GM19438 (cell line): Measurements from ENCODE around the gene DIP2C.
"Not testable (repeated sequence)": the region's sequence is repeated elsewhere in the genome, so short reads cannot be mapped to it uniquely, and the experiment has no call there.

Source experiments
- ATAC-seq: cut with Tn5 transposase; IDR thresholded peaks from one replicate; pipeline ENCODE4 v1.9.1; 2021; ENCODE audit warnings: low read depth; ENCODE audit not compliant: unreplicated experiment

Gene DIP2C

GRCh38 chr10:697097-697875 lies 7.8 kb upstream of the DIP2C start:
- no peak for ATAC-seq

- no peak for ATAC-seq
Observed at GRCh38 chr10:695396-695795, 5.9 kb upstream of the DIP2C start.

DNA sequence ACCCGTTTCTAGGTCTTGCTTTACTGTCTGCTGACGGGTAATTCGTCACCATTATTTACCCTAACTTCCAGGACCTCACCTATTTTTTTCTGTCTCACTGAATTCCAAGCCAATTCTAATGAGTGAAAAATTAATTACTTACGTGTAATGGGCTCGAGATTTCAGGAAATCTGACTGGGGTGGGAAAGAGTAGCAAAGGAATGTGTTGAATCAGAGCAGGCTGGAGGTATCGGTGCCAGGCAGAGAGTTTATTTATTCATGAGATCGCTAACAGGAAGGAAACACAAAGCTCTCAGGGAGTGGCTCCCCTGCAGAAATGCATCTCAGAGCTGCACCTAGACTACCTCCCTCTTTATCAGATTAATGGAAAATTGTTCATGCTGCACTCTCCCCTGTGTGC lies 4.0 kb upstream of the DIP2C start:
- ATAC-seq: no peak

DNA sequence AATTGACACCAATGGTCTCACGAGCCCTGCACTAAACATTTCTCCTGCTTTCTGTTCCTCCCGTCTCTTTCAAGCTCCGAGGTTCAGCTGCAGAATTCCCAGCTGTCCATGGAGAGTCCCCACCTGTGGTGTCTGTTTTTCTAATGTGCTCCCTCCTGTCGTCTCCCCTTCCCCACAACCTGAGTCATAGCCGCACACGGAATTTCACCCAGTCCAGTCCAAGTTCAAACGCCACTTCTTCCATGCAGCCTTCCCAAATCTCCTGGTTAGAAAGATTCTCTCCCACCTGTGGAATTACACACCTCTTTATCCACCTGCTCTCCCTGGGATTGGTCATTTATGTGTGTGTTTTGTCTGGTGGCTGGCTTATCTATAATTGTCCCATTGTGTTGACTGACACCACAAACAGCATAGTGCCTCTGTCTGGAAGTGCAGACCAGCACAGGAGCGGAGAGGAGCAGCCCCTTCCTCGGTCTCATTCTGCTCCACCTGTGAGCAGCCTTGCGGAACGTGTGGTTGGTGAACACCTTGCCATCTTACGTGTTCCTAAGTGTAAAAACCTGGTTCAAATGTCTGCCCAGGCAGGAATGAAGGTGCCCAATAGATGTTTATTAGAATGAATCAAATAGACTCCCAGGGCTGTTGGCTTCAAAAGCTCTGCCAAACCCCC lies 3.3 kb upstream of the DIP2C start:
- no peak for ATAC-seq

DNA sequence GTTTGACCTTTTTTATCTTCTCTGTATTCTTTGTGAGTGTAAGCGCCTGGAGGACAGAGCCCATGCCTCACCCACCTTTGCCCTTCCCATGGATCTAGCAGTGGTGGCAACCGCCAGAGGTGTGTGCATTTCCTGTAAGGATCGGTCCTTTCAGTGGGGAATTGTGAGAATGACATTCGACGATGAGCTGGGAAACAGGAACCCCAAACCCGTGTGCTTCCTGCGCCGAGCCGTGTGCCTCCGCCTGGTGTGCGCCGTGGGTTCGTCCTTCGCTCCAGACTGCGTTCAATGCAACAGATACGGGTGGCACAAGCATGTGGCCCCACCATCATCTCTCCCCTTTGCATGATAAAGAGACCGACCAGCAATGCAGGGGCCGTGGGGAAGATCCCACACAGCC lies 1.7 kb upstream of the DIP2C start:
- no peak for ATAC-seq

- ATAC-seq: no peak
Observed at GRCh38 chr10:690372-691161, 1.1 kb upstream of the DIP2C start.

GRCh38 chr10:689121-689451 lies 382 bp downstream of the DIP2C start:
- ATAC-seq: no peak

DNA sequence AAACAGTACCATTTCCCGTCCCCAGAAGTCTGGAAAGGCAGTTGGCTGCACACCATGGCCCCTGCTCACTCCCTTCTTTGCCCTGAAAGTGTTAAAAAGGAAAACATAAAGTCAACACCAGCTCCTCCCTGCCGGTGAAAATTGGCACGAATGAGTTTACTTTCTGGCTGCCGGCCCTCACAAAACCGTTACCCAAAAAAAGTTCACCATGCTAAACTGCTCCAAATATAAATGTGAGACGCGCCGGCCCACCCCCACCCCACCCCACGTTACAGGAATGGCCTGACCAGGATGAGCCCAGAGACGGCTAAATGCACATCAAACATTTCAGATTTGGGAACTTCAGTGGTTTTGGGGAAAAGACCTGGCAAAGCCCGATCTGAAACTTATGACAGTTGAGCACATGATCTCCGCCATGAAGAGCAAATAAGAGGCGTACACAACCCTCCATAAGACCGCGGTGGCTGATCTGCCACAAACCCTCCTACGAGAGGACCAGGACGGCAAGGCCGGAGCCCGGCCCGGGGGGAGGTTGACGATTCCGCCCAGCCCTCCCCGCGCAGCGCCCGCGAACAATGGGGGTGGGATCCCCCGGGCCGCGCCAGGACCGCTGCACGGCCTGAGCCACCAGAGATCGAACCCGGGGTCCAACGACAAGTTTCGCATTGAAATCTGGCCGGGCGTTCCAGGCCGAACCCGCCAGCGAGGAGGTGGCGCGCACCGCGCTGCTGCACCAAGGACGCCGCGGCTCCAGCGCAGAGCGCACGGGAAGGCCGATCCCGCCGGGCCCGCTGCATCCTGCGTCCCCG lies 952 bp downstream of the DIP2C start:
- no peak for ATAC-seq

- ATAC-seq: no peak
Observed at GRCh38 chr10:687583-688311, 1.7 kb downstream of the DIP2C start.

- ATAC-seq: no peak
Observed at GRCh38 chr10:686155-686931, 3.1 kb downstream of the DIP2C start.

DNA sequence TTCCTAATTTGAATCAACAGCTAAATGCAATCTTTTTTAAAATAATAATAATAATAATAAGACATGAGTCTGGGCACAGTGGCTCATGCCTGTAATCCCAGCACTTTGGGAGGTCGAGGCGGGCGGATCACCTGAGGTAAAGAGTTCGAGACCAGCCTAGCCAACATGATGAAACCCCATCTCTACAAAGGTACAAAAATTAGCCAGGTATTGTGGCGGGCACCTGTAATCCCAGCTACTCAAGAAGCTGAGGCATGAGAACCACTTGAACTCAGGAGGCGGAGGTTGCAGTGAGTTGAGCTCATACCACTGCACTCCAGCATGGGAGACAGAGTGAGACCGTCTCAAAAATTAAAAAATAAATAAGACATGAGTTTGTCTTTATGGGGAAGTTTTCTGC lies 3.9 kb downstream of the DIP2C start:
- no peak for ATAC-seq

DNA sequence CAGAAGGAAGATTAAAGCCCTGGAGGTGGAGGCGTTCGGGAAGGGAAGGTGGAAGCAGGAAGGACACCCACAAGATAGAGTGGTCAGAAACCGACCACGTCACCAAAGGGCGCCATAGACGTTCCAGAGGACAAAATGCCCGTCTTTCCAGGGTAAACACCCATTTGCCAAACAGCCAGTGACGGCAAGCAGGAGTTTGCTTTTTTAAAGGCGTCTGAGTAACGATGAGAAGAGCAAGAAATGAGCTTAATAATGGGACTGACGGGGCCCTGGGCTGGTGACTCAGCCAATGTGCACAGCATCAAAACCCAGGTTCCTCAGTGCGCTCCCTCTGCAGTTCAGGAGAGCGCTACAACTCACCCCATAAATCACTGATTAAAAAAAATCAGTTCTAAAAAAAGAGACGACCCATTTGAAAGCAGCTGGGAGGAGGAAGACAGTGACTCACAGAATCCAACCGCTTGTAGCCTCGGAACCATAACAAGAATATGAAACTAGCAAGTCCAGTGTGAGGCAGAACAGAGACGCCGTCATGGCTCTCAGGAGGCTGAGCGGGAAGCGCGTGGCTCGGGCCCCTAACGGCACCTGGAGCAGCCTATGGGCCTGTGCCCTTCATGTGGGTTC lies 5.9 kb downstream of the DIP2C start:
- ATAC-seq: no peak

DNA sequence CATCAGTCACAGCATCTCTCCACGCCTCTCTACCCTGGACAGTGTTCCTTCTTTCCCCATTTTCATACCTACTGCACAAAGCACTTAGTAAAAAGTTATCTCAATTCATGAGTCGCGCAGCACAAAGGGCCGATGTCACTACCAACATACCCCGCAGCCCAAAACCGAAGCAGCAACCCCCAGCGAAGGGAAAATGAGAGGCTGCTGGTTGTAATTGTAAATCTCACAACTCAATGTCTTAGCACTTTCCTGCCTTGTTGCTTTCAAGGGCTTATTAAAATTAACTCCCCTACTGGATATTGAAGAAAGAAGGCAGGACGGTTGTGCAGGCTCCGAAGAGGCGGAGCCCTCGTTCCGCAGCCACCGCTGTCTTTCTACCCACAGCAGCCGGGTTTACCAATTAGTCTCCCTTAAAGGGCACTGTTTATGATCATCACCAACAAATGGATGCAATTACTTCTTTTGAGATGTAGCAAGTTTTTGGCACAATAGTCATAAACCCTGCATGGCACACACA lies 6.5 kb downstream of the DIP2C start:
- ATAC-seq: no peak

DNA sequence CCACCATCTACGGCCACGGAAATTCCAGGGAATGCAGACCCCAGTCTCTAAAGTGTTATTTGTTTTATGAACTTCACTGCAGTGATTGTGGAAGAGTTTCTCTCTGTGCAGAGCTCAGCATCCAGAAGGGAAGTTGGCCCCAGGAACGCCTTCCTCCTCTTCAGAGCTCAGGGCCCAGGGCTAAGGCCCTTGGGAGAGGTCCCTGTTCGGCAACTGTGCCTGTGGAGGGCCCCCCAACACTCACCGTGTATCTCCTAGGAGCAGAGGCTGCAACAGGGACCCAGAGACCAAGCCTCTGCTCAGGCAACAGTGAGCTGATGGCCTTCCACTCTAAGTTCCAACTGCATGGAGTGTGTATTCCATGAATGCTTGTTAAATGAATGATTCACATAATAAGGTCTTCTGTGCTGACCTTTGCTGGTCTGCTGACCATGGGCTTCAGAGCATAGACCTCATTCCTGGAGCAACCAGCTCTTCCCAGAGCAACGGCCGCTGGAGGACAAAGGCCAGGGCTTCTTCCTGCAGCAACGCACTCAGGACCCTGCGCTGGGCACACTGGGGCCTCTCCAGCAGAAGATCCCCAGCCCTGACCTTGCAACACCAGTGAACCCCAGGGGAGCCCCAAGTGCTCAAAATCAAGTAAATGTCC lies 7.7 kb downstream of the DIP2C start:
- ATAC-seq: no peak

DNA sequence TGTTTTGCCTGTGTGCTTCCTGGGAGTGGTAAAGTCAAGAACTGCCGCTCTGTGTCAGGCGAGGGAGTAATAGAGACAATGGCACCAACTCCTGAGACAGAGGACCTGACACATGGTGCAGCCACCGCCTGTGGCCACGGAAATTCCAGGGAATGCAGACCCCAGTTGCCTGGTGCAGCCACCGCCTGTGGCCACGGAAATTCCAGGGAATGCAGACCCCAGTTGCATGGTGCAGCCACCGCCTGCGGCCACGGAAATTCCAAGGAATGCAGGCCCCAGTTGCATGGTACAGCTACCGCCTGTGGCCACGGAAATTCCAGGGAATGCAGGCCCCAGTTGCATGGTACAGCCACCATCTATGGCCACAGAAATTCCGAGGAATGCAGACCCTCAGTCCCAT lies 8.7 kb downstream of the DIP2C start:
- ATAC-seq: no peak

GRCh38 chr10:680146-680545 lies 9.3 kb downstream of the DIP2C start:
- ATAC-seq: no peak

- no peak for ATAC-seq
Observed at GRCh38 chr10:679556-679955, 9.9 kb downstream of the DIP2C start.

DNA sequence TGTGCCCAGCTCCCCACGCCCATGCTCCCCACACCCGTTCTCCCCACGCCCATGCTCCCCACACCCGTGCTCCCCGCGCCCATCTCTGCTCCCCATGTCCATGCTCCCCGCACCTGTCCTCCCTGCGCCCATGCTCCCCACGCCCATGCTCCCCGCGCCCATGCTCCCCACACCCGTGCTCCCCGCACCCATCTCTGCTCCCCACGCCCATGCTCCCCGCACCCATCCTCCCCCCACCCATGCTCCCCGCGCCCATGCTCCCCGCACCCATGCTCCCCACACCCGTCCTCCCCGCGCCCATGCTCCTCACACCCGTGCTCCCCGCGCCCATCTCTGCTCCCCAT lies 10.8 kb downstream of the DIP2C start:
- not testable (repeated sequence) for ATAC-seq
